ENCODE data around the gene PLBD1.

PLBD1 gene

GRCh38 chr12:14564336-14564959 is 3.2 kb downstream of the PLBD1 start:
- no peak for DNase-seq (ENCODE audit: low spot score)

DNA sequence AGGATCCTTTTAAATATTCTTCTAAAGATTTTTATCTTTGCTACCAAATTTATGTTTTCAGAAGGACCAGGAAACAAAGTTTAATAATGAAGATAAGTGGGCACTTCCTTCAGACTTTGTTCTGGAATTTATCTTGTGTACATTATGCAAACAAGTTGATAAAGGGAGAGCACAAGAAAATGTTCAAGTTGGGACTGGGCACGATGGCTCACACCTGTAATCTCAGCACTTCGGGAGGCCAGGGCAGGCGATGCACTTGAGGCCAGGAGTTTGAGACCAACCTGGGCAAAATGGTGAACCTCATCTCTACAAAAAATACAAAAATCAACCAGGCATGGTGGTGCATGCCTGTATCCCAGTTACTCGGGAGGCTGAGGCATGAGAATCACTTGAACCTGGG is 4.6 kb downstream of the PLBD1 start:
- no peak for DNase-seq (ENCODE audit: low spot score)

GRCh38 chr12:14562279-14562678 is 5.4 kb downstream of the PLBD1 start:
- DNase-seq (ENCODE audit: low spot score) = no peak

DNA sequence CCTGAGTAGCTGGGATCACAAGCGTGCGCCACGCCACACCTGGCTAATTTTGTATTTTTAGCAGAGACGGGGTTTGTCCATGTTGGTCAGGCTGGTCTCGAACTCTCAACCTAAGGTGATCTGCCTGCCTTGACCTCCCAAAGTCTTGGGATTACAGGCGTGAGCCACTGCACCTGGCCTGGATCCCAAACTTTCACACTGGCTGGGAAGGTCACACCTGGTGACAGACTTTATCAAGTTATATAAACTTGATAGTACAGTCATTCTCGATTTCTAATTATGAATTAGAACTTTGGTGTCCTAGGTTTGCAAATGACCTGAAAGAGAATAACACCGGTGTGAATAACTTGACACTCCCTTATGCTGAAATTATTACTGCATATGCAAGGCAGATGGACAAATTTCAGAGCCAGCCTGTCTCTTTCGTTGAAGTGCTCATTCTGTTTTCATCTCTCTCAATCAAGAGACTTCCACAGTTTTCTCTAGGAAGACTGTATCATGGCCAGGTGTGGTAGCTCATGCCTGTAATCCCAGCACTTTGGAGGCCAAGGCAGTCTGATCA is 5.9 kb downstream of the PLBD1 start:
- no peak for DNase-seq (ENCODE audit: low spot score)

- no peak for DNase-seq (ENCODE audit: low spot score)
Measured at GRCh38 chr12:14560904-14561574, 6.6 kb downstream of the PLBD1 start.

GRCh38 chr12:14558473-14558959 is 9.2 kb downstream of the PLBD1 start:
- no peak for DNase-seq (ENCODE audit: low spot score)

DNA sequence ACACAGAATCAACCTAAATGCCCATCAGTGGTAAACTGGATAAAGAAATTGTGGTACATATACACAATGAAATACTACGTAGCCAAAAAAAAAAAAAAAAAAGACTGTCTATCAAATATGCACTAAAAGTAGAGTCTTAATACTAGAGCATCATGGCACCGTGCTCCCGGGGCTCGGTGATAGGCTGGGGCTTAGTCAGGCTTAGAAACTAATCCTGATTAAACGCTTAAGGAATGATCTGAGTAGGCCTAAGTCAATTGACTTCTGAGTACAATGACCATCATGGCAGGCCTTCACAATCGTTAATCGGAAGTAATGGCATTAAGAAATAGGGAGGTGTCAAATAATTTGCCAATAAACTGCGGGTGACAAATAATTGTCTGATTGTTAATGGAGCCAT is 9.7 kb downstream of the PLBD1 start:
- DNase-seq (ENCODE audit: low spot score) = no peak

DNA sequence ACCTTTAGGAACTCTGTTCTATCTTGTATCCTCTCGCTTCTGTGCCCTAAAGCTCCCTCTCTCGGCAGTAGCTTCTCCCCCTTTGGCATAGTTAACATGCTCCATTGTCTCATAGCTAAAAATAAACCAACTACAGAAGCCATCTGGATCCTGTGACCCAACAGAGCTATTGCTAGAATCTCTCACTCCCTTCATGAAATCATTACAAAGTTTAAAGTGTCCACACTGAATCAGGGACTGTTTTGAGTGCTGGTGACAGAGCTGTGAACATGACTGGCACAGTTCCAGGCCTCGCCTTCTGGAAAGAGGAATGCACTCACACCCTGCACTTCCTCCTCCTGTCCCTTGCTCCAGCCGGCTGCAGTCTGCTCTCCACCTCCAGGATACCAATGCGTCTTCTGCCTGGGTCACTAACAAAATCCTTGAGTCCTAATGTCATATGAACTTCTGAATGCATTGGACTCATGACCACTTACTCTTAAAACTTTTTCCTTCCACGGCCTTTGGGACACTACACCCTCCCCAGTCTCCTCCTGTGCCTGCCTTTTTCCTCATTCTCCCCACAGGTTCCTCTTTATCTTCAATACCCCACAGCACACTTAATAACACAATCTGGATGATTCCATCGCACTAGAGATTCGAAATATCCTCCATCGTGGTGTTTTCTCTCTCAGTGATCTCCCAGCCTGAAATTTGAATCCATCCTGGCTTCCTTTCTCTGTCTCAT is 13.2 kb downstream of the PLBD1 start:
- DNase-seq (ENCODE audit: low spot score) = no peak

DNA sequence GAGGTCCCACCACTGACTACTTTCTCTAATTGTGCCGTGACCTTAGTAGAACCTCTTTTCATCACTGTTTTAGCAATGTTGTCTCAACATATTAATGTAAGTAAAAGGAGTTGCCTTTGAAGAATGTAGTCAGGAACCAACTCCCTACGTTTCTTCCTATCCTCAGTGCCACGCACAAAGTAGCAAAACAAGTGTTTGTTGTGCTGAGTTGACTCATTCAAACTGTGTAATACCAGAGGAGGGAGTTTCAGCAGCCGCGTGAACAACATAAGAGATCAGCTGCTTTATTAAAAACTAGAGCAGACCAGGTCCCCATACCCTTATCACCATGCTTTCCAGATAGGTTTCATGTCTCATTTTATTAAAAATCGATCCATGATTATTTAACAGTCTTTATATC is 19.1 kb downstream of the PLBD1 start:
- no peak for DNase-seq (ENCODE audit: low spot score)

DNA sequence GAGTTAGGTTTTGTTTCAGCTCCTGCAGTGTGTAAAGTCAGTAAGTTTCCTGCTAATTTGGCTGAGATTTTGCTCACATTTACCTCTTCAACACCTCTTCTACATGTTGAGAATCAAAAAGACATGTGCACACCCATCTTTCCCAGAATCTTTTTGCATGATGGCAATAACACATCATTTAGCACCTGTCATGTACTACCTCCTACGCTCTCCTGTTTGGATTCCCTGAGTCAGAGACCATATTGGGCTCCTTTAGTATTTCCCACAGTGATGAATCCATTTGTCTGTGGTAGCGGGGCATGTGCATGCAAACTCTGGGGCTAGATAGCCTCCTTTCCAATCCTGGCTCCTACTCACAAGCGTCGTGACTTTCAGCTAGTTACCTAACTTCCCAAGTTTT is 20.1 kb downstream of the PLBD1 start:
- DNase-seq (ENCODE audit: low spot score) = no peak

- DNase-seq (ENCODE audit: low spot score) = no peak
Measured at GRCh38 chr12:14545144-14546124, 22.2 kb downstream of the PLBD1 start.

DNA sequence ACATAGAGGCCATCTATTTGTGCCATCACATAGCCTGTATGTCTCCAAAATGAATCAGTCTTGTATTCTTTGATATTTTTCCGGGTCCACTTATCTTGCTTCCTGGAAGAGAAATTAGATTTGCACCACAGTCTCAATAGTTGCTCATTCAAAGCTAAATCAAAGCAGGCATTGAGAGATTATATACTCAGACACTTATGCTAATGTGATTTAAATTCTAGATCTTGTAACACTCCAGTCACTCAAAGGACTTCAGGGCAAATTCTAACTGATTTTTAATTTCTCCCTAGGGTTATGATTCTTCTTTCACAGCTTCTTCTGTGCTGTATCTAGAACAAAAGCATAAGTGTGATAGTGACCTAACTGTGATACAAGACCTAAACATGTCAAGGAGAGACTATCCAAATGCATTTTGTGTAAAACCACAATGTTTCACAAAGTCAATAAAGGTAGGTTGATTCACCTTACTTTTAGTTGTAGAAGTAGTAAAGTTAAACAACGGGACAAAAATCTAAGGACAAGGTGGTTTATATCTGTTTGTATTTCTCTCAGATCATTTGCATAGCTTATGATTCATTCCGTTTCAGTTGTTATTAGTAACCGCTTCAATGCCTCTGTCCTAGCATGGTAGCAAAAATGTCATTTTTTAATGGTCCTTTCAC is 26.8 kb downstream of the PLBD1 start:
- DNase-seq (ENCODE audit: low spot score) = no peak

GRCh38 chr12:14537088-14537487 is 30.6 kb downstream of the PLBD1 start:
- no peak for DNase-seq (ENCODE audit: low spot score)

GRCh38 chr12:14532152-14532551 is 35.5 kb downstream of the PLBD1 start:
- no peak for DNase-seq (ENCODE audit: low spot score)

DNA sequence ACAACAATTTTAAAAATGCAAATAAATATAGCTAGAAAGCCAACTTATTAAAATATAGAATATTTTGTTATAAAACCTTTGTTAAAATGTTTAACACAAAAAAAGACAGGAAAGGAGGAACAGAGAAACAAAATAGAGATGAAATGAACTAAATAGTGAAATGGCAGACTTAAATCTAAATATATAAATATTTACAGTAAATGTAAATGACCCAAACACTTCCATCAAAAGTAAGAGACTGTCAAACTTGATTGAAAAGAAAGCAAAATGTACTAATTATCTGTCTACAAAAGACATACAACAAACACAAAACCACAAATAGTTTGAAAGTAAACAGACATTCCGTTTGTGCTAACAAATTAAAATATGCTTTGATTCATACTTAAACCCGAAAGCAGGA is 41.7 kb downstream of the PLBD1 start:
- no peak for DNase-seq (ENCODE audit: low spot score)

GRCh38 chr12:14521822-14522221 is 45.9 kb downstream of the PLBD1 start:
- DNase-seq (ENCODE audit: low spot score) = no peak

DNA sequence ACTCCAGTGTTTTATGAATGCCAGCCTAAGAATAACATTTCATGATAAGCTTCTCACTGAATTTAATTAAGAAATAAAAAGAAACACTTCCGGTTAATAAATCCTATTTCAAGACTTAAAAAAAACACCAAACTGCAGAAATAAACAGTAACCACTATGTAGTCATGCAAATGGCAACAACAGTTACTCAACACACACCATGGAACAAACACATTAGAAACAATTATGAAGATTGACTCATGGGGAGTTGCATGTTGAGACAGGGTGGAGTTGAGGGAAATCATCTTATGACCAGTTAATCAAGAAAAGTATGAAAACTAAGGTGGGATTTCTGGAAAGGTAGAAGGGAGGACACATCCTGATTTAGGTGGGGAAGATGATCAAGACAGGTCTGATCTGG is 52.7 kb downstream of the PLBD1 start:
- no peak for DNase-seq (ENCODE audit: low spot score)

DNA sequence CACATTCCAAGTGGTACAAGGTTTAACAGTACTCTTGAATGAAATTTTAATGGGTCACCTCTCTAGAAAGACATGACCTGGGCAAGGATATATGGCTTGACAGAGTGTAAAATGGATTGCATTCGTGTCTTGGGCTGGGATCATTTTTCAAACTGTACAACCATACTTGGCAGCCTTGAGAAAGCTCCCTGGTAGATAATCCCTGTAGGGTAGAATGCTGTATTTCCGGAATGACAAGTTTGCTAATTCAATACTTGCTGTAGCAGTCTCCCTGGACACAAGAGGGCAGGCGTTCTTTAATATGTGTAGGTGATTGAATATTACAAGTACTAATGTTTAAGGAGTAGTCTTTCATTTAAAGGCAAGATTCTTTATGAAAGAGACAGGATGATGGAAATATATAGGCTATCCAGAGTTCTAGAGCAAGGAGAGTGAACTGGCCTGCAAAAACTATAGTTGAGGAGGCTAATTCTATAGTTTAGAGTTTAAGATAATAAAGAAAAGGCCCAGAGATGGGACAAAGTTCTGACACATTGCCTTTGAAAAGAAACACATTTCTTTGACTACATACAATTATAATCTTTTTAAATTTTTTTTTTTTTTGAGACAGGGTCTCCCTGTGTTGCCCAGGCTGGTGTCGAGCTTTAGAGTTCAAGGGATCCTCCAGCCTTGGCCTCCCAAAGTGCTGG is 53.4 kb downstream of the PLBD1 start:
- no peak for DNase-seq (ENCODE audit: low spot score)

GRCh38 chr12:14510574-14510973 is 57.1 kb downstream of the PLBD1 start:
- no peak for DNase-seq (ENCODE audit: low spot score)

Data from left forelimb (tissue), 1 donor.